BLaER1 treated with 17β-estradiol and CSF1 and Interleukin-3, amounts not matched to agents 10 nM and 100 nM (cell line): Measurements from ENCODE around the gene ADAM10.

ENCODE experiments used
- H3K27ac ChIP-seq, 11 experiments: shearing (Covaris generic); formaldehyde crosslinking; 2 replicates each; pipeline ENCODE4 v1.8.1; 2022
- H3K27me3 ChIP-seq, 11 experiments: shearing (Covaris generic); formaldehyde crosslinking; 2 replicates each; pipeline ENCODE4 v1.8.1; 2022
- H3K36me3 ChIP-seq, 11 experiments: shearing (Covaris generic); formaldehyde crosslinking; 2 replicates each; pipeline ENCODE4 v1.8.1; 2022
- H3K4me1 ChIP-seq, 10 experiments: shearing (Covaris generic); formaldehyde crosslinking; 2 replicates each; pipeline ENCODE4 v1.8.1; 2022
- H3K4me2 ChIP-seq, 11 experiments: shearing (Covaris generic); formaldehyde crosslinking; 2 replicates each; pipeline ENCODE4 v1.8.1; 2022
- H3K4me3 ChIP-seq, 10 experiments: shearing (Covaris generic); formaldehyde crosslinking; 2 replicates each; pipeline ENCODE4 v1.8.1; 2022
- H3K9ac ChIP-seq, 11 experiments: shearing (Covaris generic); formaldehyde crosslinking; 2 replicates each; pipeline ENCODE4 v1.8.1; 2022
- H3K9me3 ChIP-seq, 11 experiments: shearing (Covaris generic); formaldehyde crosslinking; replicated peaks in 1 of 11; 2 replicates each; pipeline ENCODE4 v1.8.1; 2022
- H4K20me1 ChIP-seq, 11 experiments: shearing (Covaris generic); formaldehyde crosslinking; 2 replicates each; pipeline ENCODE4 v1.8.1; 2022
- Cebpa-rat ChIP-seq, 11 experiments: shearing (Covaris generic); IDR thresholded peaks; 2 replicates each; pipeline ENCODE4 v1.8.1; 2022

ADAM10 gene

GRCh38 chr15:58564981-58565380 is 184.5 kb downstream of the ADAM10 start:
- no peak overlapping the region for H3K9ac ChIP-seq
- no peak overlapping the region for H3K4me3 ChIP-seq
- H3K27ac ChIP-seq = no peak overlapping the region
- no peak overlapping the region for H3K4me2 ChIP-seq
- H3K36me3 ChIP-seq = peaks cover 0 to 11% (median 5%) of the 10 kb centered on the region in 11 experiments; a peak in 4 of 22 replicates
- H3K4me1 ChIP-seq = peaks cover 11 to 28% (median 17%) of the 10 kb centered on the region in 10 experiments
- no peaks in the 10 kb centered on the region for H3K27me3 ChIP-seq
- peaks cover 0 to 46% (median 35%) of the 10 kb centered on the region in 11 experiments; a peak in 20 of 22 replicates for H3K9me3 ChIP-seq
- no peak for TF ChIP-seq Cebpa-rat (IDR thresholded peaks at IDR 0.05)
- no peaks in the 10 kb centered on the region for H4K20me1 ChIP-seq

- no peak overlapping the region for H3K27ac ChIP-seq
- H3K9ac ChIP-seq = no peak overlapping the region
- no peak overlapping the region for H3K4me3 ChIP-seq
- H3K36me3 ChIP-seq = peaks cover 0 to 16% (median 5%) of the 10 kb centered on the region in 11 experiments; a peak in 6 of 22 replicates
- peak overlapping the region in 7 of 11 experiments; percentile 22 to 76 (median 60); a peak in 12 of 22 replicates for H3K4me2 ChIP-seq
- TF ChIP-seq Cebpa-rat (IDR thresholded peaks at IDR 0.05) = no peak
- no peaks in the 10 kb centered on the region for H3K27me3 ChIP-seq
- peaks cover 11 to 64% (median 50%) of the 10 kb centered on the region in 11 experiments for H3K9me3 ChIP-seq
- H3K4me1 ChIP-seq = peaks cover 8 to 25% (median 15%) of the 10 kb centered on the region in 10 experiments
- H4K20me1 ChIP-seq = no peaks in the 10 kb centered on the region
Observed at GRCh38 chr15:58562135-58562534, 187.4 kb downstream of the ADAM10 start.

GRCh38 chr15:58561321-58561720 is 188.2 kb downstream of the ADAM10 start:
- Histone ChIP-seq H3K36me3 (peaks cover 0 to 16% (median 5%) of the 10 kb centered on the region in 11 experiments; a peak in 6 of 22 replicates), H3K4me2 (peak overlapping the region in 2 of 11 experiments; percentile 68 to 76; a peak in 2 of 22 replicates), H3K4me1 (peaks cover 16 to 33% (median 23%) of the 10 kb centered on the region in 10 experiments), H3K9ac (no peak overlapping the region), H3K4me3 (no peak overlapping the region), H3K9me3 (peaks cover 11 to 64% (median 50%) of the 10 kb centered on the region in 11 experiments), H3K27ac (no peak overlapping the region), H4K20me1 (no peaks in the 10 kb centered on the region), H3K27me3 (no peaks in the 10 kb centered on the region)
- no peak for TF ChIP-seq Cebpa-rat (IDR thresholded peaks at IDR 0.05)

- TF ChIP-seq Cebpa-rat (IDR thresholded peaks at IDR 0.05) = no peak
- no peak overlapping the region for H3K4me3 ChIP-seq
- no peak overlapping the region for H3K27ac ChIP-seq
- peaks cover 0 to 16% (median 5%) of the 10 kb centered on the region in 11 experiments; a peak in 6 of 22 replicates for H3K36me3 ChIP-seq
- peaks cover 11 to 56% (median 44%) of the 10 kb centered on the region in 11 experiments for H3K9me3 ChIP-seq
- no peak overlapping the region for H3K9ac ChIP-seq
- no peaks in the 10 kb centered on the region for H3K27me3 ChIP-seq
- H3K4me2 ChIP-seq = no peak overlapping the region
- no peaks in the 10 kb centered on the region for H4K20me1 ChIP-seq
- peaks cover 28 to 46% (median 36%) of the 10 kb centered on the region in 10 experiments for H3K4me1 ChIP-seq
Observed at GRCh38 chr15:58559904-58560588, 189.5 kb downstream of the ADAM10 start.

GRCh38 chr15:58558777-58559176 is 190.7 kb downstream of the ADAM10 start:
- H3K27ac ChIP-seq = no peak overlapping the region; a peak in 1 of 22 replicates
- no peaks in the 10 kb centered on the region for H3K27me3 ChIP-seq
- TF ChIP-seq Cebpa-rat (IDR thresholded peaks at IDR 0.05) = peak in 1 of 11 experiments; percentile 16; a peak in 1 of 22 replicates
- H3K36me3 ChIP-seq = peaks cover 0 to 15% (median 0%) of the 10 kb centered on the region in 11 experiments; a peak in 6 of 22 replicates
- H3K9ac ChIP-seq = no peak overlapping the region
- H3K4me3 ChIP-seq = no peak overlapping the region; a peak in 1 of 20 replicates
- peaks cover 41 to 59% (median 49%) of the 10 kb centered on the region in 10 experiments for H3K4me1 ChIP-seq
- H3K4me2 ChIP-seq = no peak overlapping the region
- H3K9me3 ChIP-seq = peaks cover 11 to 43% (median 31%) of the 10 kb centered on the region in 11 experiments
- no peaks in the 10 kb centered on the region for H4K20me1 ChIP-seq

DNA sequence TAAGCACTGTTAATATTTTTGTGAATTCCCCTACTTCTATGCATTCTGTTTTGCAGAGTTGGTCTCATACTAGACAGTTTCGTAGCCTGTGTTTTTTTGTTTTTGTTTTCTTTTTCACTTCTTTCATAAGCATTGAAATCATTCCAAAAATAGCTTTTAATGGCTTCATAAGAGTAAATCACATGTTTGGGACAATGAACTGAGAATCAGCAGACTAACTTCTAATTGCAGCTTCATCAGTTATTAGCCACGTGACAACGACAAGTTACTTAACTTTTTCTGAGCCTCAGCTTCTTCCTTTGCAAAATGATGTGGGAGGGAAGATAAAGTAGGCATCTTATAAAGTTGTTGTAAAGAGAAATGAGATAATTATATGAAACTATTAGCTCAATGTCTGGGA is 193.0 kb downstream of the ADAM10 start:
- H3K4me3 ChIP-seq = peak overlapping the region in 2 of 10 experiments; percentile 11 to 20; a peak in 2 of 20 replicates
- H4K20me1 ChIP-seq = no peaks in the 10 kb centered on the region
- H3K36me3 ChIP-seq = peaks cover 0 to 9% (median 0%) of the 10 kb centered on the region in 11 experiments; a peak in 3 of 22 replicates
- peak in 1 of 11 experiments; percentile 7; a peak in 1 of 22 replicates for TF ChIP-seq Cebpa-rat (IDR thresholded peaks at IDR 0.05)
- peak overlapping the region; percentile 84 to 96 (median 89) for H3K4me2 ChIP-seq
- peaks cover 60 to 73% (median 62%) of the 10 kb centered on the region in 10 experiments for H3K4me1 ChIP-seq
- peak overlapping the region; percentile 64 to 94 (median 90); a peak in 17 of 22 replicates for H3K9ac ChIP-seq
- H3K9me3 ChIP-seq = peaks cover 11 to 31% (median 23%) of the 10 kb centered on the region in 11 experiments
- peak overlapping the region; percentile 78 to 99 (median 99) for H3K27ac ChIP-seq
- no peaks in the 10 kb centered on the region for H3K27me3 ChIP-seq

DNA sequence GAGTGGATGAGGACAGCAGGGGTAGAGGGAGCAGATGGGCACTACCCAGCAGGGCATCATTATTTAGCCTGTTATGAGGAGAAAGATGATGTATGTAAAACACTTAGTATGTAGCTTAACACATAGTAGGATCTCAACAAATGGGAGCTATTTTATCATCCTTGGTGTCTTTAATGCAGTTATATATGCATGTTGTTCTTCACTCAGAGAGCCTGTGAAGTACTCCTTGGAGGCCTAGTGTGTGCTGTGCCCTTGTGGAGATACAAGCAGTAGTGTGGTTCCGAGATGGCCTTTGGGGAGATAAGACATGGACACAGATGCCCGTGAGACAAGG is 193.5 kb downstream of the ADAM10 start:
- H3K36me3 ChIP-seq = peaks cover 0 to 9% (median 0%) of the 10 kb centered on the region in 11 experiments; a peak in 3 of 22 replicates
- H3K4me1 ChIP-seq = peaks cover 66 to 78% (median 67%) of the 10 kb centered on the region in 10 experiments
- H3K27ac ChIP-seq = peak overlapping the region; percentile 78 to 99 (median 99)
- H3K9me3 ChIP-seq = peaks cover 11 to 31% (median 23%) of the 10 kb centered on the region in 11 experiments
- no peaks in the 10 kb centered on the region for H3K27me3 ChIP-seq
- H3K9ac ChIP-seq = peak overlapping the region; percentile 64 to 94 (median 90)
- H4K20me1 ChIP-seq = no peaks in the 10 kb centered on the region
- H3K4me3 ChIP-seq = peak overlapping the region in 6 of 10 experiments; percentile 6 to 20 (median 10); a peak in 4 of 20 replicates
- TF ChIP-seq Cebpa-rat (IDR thresholded peaks at IDR 0.05) = no peak
- H3K4me2 ChIP-seq = peak overlapping the region; percentile 84 to 96 (median 89)

DNA sequence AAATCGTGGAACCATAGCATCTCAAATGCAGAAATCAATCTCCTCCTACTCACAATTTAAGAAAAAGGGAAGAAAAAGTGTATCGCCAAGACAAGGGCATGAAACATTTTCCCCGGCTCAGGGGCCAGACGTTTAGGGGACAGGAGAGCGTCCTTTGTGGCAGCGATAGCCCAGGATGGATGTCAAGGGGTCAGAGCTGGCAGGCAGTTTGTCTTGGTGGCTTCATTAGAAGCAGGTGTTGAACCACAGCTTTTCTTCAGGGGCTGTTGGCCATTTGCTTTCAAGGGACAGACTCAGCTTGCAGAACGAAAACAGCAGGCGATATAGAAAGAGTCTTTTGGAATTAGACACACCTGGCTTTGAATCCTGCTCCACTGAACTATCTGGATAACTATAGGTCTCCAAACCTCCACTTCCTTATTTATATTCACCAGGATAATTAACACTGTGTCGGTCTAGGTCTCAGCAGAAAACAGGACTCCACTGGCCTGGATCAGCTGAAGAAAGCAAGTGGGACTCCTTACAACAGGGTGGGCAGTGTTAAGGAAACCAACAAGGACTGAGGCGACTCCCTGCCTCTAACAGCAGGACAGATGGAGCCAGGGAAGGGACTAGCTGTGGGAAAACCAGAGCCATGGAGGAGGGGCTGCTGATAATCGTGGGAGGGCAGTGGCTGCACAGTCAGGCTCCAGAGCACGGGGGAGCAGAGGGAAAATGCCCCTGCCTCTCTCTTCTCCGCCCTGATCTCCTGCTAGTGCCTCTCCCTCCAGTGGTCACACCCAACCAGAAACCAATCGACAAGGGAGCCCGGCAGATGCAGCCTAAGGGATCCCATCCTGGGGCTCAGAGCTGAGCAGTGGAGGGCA is 194.1 kb downstream of the ADAM10 start:
- peaks cover 11 to 31% (median 23%) of the 10 kb centered on the region in 11 experiments for H3K9me3 ChIP-seq
- H3K4me2 ChIP-seq = peak overlapping the region; percentile 84 to 96 (median 89)
- peak overlapping the region; percentile 64 to 94 (median 90) for H3K9ac ChIP-seq
- TF ChIP-seq Cebpa-rat (IDR thresholded peaks at IDR 0.05) = no peak
- no peaks in the 10 kb centered on the region for H3K27me3 ChIP-seq
- peaks cover 72 to 84% (median 73%) of the 10 kb centered on the region in 10 experiments for H3K4me1 ChIP-seq
- peak overlapping the region in 5 of 10 experiments; percentile 6 to 20 (median 10); a peak in 3 of 20 replicates for H3K4me3 ChIP-seq
- peak overlapping the region; percentile 78 to 99 (median 99) for H3K27ac ChIP-seq
- H4K20me1 ChIP-seq = no peaks in the 10 kb centered on the region
- peaks cover 0 to 9% (median 0%) of the 10 kb centered on the region in 11 experiments; a peak in 3 of 22 replicates for H3K36me3 ChIP-seq
